IPS-11a (cell line): ENCODE measurements around the gene VGLL4.

Experiments
- H3K4me3 ChIP-seq: one replicate; pipeline ENCODE4 v1.5.1; 2013; ENCODE audit warnings: low read depth, low read length, control low read depth

Gene VGLL4

DNA sequence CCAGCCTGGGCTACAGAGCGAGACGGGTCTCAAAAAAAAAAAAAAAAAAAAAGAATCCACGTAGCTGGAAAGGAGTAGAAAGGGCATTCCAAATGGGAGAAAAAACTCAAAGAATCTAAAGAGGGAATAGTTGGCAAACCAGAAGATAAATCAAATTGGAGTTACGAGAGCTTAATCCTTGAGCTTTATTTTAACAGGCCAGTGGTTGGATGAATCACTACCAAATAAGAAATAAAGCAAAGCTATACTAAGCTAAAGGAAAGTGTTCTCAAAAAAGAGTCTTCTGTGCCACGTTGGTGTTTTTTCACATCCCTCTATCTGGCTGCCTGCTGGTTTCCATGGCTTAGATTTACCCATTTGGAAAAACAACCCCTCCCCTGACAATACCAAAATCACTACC lies 14.0 kb downstream of the VGLL4 start:
- H3K4me3 ChIP-seq: no peak overlapping the region

DNA sequence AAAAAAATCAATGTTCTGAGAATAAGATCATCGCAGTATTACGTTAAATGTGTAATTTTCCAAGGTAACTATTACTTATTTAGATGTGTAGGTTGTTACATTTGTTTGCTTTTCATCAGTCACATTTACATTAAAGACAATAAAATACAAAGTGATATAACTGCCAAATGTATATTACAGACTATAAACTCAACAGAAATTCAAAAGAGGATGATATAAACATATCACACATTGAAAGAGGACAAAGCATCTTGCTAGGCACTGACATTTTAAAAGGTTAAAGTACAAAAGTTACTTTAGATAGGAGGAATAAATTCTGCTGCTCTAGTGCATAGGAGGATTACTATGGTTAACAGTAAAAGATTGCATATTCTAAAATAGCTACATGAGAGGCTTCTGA lies 16.1 kb downstream of the VGLL4 start:
- no peak overlapping the region for H3K4me3 ChIP-seq

DNA sequence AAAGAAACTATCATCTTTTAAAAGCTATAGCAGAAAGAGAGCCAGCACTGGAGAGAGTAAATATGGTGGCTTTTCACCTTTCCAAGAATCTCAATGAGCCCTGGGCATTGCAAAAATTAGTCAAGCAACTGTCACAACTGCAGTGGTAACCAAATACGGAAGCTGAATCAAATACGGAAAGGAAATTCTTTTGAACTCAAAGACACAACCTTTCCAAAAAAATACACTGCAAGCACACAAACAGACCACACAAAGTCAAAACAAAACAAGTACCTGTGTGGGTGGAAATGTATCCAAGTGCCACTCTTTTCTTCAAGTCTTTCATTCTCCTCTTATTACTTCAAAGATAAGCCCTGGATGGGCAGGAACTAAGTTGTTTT lies 17.6 kb downstream of the VGLL4 start:
- H3K4me3 ChIP-seq: no peak overlapping the region

DNA sequence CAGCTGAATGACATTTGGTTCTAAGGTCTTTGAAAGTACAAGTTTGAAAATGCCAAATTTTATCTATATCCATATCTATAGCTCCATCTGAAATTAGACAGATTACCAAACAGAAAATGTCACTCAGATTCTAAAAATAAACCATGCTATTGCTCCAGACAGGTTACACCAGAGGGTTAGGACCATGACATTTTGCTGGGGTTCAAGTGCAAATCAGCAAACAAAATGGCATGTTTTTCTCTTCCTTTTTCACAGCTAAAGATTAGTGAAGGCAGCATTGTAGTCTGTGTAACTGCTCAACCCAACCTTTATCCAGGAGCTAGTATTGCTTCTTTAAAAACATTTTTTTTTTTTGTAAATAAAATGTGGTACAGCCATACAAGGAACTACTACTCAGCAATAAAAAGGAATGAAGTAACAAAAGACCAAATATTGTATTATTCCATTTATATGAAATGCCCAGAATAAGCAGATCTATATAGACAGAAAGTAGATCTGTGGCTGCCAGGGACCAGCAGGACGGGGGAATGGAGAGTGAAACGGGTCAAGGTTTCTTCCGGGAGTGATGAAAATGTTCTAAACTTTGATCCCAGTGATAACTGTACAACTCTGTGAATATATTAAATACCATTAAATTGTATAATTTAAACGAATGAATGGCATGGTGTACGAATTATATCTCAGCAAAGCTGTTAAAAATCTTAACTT lies 18.2 kb downstream of the VGLL4 start:
- no peak overlapping the region for H3K4me3 ChIP-seq

DNA sequence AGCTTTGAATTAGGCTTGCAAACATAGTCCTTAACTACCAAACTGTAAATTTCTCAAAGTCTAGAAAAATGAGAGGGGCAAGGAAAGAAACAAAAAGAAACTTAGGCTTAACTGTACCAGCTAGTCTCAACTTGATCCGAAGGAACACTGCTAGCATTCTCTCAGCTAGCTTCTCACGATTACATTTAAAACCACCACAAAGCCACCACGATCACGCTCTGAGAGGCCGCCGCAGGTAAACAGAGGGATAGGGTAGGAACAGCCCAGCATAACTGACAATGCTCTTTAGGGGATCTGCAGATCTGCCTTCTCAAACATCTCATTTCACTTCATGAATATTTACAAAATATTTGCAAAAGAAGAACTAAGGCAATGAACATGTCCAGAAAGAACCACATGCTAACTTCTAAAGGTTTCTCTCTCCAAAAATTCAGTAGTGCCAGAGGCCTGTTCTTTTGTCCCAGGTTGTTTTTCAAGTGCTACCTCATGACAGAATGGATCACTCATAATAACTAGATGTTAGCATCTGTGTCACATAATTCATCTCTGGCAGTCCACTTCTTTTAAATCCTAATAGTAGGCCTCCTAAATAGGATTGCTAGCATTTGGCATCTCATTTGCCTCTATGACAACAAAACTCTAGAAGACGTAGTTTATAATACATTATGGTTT lies 18.9 kb downstream of the VGLL4 start:
- no peak overlapping the region for H3K4me3 ChIP-seq

DNA sequence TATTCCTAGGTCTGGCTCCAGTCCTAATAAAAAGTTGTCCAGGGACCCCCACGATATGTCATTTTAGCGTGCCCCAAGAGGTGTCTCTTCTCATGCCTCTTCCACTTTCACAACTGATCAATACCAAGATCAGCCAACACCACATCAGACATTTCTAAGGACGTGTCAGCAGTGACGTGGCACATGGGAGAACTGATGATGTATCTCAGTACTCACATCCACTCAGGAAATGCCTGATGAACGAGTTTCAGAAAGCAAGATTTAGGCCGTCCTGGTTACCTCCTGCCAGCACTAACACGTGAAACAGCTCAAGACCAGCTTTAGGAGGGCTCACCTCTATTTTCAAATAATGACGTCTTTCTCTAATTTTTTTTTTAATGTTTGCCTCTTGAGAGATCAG lies 19.6 kb downstream of the VGLL4 start:
- H3K4me3 ChIP-seq: no peak overlapping the region

DNA sequence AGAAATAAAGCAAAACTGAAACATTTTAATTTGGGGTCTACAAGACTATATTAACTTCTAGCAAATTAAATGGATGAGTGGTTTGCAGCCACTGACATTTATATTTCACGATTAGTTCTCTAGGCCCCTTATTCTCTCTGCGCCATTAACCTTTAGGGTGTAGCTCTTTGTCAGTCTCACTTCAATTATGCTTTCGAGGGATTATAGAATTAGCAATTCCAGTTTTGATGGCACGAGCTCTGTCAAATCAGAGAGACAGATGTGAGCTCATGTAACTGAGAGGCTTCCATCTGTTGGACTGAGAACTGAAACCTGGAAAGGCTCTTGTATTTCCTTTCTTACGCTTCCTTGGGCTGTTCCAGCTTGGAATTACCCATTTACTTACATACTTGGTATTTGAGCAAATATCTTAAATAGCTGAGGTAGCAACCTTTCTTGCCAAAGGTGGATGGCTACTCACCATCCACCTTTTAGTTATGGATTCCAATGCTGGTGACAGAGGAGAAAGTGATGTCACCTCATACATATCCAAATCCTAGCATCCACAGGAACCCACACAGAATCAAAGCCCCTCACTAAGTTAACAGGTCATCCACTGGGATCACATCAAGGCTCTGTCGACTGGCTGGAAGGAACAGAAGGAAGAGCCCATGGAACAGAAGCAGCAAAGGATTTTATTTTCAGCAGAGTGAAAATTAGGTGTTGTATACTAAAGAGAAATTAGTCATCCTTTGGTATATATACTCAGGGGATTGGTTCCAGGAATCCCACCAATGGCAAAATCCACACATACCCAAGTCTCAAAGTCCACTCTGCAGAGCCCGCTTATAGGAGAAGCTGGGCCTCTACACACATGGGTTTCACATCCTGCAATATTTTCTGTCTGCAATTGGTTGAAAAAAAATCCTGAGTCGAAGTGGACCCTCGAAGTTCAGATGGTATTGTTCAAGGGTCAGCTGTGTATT lies 20.8 kb downstream of the VGLL4 start:
- no peak overlapping the region for H3K4me3 ChIP-seq

DNA sequence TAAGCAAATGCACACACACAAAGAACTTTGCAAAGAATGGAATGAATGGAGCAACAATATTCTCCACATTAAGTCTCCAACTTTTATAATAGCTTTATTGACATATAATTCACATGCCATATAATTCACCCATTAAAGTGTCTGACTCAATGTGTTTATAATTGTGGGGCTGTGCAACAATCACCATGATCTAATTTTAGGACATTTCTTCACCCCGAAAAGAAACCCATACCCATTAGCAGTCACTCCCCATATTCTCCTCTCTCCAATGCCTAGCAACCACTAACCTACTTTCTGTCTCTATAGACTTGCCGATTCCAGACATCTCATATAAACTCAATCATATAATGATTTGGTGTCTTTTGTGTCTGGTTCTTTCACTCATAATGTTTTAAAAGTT lies 22.6 kb downstream of the VGLL4 start:
- no peak overlapping the region for H3K4me3 ChIP-seq

- no peak overlapping the region for H3K4me3 ChIP-seq
Observed at GRCh38 chr3:11619946-11620652, 23.6 kb downstream of the VGLL4 start.

DNA sequence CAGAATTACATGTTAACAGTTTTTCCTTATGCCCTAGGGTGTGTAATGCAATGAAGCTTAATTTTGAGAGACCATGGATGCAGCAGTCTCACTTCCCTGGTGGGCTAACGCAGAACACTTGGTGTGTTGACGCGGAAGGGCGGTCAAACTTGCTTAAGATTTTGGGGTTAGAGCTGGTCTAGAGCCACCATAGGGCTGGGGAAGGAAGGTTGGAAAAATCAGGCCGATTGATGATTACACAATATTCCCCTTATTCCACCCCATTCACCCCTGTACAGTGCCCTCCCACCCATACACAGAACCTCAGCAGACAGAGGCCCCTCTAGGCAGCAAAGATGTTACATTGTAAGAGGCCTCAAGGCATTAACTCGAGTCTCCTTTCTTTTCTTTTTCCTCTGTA lies 24.3 kb downstream of the VGLL4 start:
- no peak overlapping the region for H3K4me3 ChIP-seq

- H3K4me3 ChIP-seq: no peak overlapping the region
Observed at GRCh38 chr3:11618904-11619303, 24.8 kb downstream of the VGLL4 start.

DNA sequence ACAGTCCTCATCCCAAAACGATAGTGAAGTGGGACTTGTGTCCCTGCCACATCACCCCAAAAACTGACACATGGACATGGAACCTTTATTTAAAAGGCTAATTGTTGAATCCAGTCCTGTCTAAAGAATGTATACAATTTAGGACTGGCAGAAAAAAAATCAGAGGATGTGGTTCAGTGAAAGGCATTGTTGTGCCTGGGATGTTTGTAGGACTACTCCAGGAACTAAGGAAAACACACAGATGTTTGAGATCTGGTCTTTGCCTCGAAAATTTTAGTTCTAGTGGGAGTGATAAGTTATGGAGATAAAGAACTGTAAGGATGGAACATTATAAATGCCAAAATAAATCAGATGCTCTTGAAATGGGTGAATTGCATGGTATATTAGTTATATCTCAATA lies 27.2 kb downstream of the VGLL4 start:
- H3K4me3 ChIP-seq: no peak overlapping the region

GRCh38 chr3:11613851-11614487 lies 29.7 kb downstream of the VGLL4 start:
- no peak overlapping the region for H3K4me3 ChIP-seq

DNA sequence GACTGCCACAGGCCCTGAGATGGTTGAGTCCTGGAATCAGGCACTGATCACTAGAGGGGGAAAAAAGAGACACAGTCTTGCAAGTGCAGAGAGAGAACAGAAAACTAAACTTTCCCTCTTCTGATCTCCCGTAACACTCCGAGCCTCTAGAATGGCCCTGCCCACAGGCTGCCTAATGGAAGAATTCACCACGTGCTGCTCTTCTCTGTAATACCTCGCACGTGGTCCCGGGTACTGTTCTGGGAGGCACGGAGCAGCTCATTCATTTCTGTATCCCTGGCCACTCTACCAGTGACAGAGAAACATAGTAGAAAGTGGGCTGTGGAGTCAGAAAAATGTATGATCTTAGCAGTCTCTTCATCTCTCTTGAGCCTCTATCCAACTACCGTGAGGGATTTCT lies 30.4 kb downstream of the VGLL4 start:
- H3K4me3 ChIP-seq: no peak overlapping the region

DNA sequence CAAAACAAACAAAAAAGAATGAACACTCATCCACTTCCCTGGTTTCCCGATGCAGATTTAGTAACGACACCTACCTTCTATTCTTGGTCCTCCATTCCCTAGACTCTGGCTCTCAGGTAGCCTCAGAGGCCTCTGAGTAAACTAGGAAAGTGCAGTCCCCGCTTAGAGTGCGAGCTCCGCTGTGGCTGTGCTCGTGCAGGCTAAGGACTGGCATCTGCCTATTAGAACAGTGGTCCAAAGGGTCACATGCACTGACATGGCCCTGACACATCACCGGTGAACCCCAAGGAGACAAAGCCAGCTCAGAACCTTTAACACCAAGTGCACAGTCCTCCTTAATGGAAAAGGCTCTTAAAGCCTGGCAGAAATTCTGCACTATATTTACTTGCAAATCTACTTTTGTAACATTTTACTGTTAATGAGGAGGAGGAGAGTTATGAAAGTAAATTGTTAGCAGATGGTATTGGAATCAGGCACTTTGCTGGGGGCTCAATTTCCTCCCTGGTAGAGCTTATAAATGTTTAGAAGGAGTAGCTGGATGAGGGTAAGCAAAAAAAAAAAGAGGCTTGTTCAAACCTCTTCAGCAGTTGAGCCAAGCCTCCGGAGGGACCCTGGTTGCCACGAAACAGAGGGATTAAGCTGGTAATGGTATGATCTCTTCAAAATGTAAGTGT lies 31.1 kb downstream of the VGLL4 start:
- no peak overlapping the region for H3K4me3 ChIP-seq

- H3K4me3 ChIP-seq: no peak overlapping the region
Observed at GRCh38 chr3:11611341-11611799, 32.3 kb downstream of the VGLL4 start.

- H3K4me3 ChIP-seq: no peak overlapping the region
Observed at GRCh38 chr3:11610700-11611275, 32.9 kb downstream of the VGLL4 start.

DNA sequence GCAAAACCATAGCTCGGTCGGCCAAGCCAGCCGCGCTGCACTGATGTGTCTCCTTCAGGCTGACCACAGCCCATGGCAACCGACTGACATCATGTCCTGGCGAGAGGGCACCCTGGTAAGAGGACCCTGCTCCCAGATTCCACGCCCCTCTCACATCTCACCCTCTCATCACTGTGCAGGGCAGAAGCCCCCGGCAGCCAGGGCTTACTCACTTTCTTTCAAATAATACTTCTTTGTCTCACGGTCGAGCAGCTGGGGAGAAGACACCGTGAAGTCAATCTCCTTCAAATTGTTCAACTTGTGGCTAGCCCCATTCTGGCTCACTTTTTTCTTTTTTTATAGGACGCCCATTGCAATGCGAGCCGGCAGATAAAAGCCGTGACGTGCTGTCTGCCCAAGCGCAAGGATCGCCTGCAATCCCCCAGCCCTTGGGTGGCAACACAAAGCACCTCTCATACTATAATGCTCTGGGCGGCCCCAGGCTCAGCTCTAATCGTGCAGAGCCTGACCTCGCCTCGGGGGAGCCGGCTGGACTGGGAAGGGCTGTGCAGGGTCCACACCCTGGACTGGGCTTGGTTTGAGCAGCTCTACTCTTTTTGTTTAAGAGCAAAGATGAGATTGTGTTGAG lies 33.6 kb downstream of the VGLL4 start:
- no peak overlapping the region for H3K4me3 ChIP-seq

DNA sequence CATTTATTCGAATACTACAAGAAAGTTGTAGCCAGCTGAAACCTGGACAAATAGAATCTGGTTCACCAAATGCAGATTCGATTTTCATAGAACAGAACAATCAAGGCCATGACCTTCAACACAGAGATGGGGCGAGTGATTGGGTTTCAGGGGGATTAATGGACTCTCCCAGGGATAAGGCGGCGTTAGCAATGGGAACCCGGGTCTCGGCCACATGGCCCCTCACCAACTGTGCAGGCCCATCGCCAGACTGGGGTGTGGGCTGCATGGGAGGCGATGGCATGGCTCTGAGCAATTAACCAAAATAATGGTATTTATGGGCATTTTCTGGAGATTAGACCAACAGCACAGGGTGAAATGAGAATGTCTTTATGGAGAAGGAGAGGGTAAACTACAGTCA lies 34.2 kb downstream of the VGLL4 start:
- H3K4me3 ChIP-seq: no peak overlapping the region
